Left renal pelvis (tissue), 4 donors: ENCODE data around the gene HOXC12. TPM values are rescaled to one million over a fixed set of nuclear protein-coding genes. Genes with fewer than 3 reads are reported as not detected.

Experiments
- DNase-seq, 4 donors: peaks; one replicate each; pipeline ENCODE4 v3.0.0-alpha.2; 2013; ENCODE audit warnings: low read depth in 4 of 4, low spot score in 3 of 4
- polyA plus RNA-seq, 4 donors: library from polyadenylated mRNA; unstranded; fragments of 120-200 nt; gene quantifications; one replicate each; pipeline ENCODE4 v1.2.1, GENCODE V29; 2013; ENCODE audit not compliant: insufficient read length in 4 of 4

Gene HOXC12
- polyA plus RNA-seq, 4 donors = 0.04 TPM; not detected in 3

DNA sequence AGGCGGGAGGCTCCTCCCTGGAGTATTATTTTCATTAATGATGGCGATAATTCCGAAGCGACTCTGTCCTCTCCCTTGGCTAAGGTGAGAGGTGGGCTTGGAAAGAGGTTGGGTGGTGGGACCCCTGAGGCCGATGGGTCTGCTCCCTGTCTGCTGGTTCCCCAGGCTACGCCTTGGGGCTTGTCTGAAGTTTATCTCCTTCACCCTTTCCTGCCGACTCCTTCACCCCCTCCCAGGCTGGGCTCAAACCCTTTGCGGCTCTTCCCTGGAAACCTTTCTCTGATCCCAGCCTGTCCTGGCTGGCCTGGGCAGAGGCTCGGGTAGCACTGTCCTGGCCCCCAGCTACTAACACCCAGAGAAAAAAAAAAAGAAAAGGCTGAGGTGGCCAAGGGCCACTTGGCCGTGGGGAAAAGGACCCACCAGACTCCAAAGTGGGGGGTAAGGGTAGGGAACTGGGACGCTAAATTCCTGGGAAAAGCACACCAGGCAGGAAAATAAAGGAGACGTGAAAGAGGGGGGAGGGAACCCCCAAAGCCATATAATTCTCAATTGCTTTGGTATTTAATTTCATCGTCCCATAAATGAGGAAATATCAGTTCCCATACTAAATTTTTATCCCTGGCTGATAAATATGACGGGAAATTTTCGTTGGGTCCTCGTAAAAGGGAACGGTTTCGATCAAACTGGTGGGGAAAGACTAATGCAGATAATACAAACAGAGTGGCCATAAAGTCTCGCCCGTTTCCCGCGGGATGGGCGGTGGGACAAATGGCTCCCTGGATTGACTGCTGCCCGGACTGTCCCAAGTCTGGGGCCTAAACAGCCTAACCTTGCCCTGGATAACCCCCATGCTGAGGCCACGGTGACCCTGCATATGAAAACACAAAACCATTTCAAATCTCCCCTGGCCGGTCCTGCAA, 28.2 kb downstream of the HOXC12 start:
- DNase-seq = no peak

DNA sequence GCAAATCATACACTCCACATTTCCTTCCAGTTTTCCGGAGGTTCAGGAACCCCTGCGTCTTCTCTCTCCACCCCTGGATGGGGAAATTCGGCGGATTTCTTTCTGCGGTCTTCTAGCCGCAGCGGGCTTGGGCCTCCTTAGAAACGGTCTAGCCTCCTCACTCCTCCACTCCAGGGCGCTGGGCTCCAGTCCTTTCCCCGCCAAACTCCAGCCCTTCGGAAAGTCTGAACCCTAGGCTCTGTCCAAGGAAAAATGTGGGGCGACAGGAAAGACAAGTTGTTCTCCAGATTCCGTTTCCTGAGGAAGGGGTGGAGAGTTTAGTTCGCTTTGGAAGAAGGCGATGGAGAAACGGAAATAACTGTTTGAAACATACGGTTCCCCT, 28.9 kb downstream of the HOXC12 start:
- DNase-seq = no peak

DNA sequence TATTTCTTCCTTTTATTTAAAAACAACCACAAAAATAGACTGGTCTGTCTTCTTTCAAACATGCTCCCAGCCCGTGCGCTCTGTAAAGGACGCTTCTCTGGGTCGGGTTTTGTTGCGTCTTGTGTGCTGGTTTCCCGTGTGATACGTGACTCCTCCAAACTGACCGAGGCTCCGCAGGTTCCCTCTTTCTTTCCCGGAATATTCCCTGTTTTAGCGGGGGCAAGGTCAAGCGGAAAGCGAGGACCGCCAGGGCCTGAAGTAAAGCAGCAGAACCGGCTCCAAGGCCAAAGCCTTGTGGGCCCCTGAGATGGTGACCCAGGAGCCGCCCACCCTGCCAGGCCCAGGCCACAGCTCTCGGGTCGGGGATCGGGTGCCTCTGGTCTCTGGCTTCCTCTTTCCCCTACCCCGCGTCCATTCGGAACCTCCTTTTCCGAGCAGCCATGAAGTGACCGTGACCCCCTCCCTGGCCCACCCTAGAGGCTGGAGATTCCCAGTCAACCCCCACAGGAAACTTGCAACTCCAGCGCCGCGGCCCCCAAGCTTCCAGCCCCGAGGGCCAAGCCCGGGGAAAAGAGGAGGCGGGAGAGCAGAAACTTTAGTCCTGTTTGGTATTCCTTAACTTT, 29.4 kb downstream of the HOXC12 start:
- DNase-seq = no peak

DNA sequence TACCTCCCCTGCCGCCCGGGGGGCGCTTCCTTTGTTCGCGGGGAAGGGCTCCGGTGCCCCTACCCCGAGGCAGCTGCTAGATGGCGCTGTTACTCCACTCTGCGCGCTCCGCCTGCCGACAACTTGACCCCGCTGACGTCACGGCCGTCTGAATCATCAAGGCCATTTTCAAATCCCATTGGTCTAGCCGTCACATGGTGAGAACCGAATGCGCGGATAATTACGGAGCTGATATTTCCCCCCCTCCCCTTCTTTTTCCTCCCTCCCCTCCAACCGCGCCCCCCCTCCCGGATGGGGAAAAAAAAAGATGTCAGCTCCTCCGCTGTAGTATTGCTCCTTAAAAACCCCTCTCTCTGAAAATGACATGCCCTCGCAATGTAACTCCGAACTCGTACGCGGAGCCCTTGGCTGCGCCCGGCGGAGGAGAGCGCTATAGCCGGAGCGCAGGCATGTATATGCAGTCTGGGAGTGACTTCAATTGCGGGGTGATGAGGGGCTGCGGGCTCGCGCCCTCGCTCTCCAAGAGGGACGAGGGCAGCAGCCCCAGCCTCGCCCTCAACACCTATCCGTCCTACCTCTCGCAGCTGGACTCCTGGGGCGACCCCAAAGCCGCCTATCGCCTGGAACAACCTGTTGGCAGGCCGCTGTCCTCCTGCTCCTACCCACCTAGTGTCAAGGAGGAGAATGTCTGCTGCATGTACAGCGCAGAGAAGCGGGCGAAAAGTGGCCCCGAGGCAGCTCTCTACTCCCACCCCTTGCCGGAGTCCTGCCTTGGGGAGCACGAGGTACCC, 30.4 kb downstream of the HOXC12 start, which contains the start of gene HOXC10:
TSS of gene HOXC10 (plus strand) at position 246 of the 791 bp plus-strand sequence. CDS start at position 360, 114 bp downstream.
- DNase-seq = peak; percentile 95 to 98 (median 96)

DNA sequence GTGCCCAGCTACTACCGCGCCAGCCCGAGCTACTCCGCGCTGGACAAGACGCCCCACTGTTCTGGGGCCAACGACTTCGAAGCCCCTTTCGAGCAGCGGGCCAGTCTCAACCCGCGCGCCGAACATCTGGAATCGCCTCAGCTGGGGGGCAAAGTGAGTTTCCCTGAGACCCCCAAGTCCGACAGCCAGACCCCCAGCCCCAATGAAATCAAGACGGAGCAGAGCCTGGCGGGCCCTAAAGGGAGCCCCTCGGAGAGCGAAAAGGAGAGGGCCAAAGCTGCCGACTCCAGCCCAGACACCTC, 30.9 kb downstream of the HOXC12 start:
- DNase-seq = no peak

DNA sequence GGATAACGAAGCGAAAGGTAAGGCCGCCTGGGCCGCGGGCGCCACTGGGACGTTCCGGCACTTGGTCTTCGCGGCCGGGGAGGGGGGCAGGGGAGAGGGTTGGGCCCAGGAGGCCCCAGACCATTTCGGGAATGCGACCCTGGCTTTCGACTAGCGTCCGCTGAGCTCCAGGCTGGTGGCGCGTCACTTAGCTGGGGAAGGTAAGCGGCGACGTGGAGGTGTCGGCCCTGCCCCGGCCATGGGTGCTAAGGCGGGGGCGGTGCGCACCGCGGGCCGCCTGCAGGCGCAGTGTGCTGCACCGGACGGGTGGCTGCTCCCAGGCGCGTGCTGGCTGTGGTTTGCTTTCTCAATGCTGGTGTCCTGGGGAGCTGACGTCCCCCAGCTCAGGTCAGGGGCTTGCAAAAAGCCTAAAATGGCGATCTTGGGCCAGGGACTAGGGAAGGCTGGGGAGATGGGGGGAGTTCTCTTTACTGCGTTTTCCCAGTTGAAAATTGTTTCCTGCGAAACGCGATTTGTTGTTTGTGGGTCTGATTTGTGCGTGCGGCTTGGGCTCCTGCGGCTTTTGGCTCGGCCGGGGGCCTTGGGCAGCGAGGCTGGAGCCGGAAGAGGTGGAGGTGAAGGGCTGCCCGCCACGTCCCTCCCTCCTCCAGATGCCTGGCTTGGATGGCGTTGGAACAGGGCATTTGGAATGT, 31.4 kb downstream of the HOXC12 start:
- no peak for DNase-seq

DNA sequence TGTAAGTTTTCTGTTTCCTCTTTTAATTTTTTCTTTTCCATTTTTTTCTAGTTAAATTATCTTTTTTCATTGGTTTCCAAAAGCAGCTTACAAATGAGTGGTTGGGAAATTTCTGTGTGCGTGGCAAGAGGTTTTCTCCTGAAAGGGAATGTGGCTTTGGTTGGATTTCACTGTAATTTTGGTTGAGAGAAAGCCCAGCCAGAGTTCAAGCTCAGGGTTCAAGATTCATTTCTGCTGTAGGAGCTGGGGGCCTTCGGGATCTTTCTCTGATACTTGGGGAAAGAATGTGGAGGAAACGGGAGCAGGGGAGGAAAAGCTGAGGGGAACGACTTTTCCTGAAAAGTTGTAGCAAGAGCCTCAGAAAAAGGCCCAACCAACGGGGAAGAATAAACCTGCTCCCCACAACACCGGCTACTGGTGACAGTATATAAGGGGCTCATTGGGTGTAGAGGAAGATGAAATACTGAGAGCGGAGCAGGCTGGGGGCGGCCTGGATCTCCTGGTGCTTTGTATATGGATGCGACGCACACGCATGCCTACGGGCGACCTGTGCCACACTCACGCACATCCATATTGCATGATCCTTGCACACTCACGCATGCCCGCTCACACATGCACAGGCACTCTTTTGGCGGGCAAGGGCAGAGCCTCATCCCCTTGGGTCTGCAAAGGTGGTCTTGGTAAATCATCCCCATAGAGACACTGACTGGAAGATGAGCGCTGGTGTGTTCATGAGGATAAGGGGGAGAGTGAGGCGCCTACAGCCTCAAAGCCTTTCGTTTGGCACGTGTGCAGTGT, 32.2 kb downstream of the HOXC12 start:
- DNase-seq = no peak

DNA sequence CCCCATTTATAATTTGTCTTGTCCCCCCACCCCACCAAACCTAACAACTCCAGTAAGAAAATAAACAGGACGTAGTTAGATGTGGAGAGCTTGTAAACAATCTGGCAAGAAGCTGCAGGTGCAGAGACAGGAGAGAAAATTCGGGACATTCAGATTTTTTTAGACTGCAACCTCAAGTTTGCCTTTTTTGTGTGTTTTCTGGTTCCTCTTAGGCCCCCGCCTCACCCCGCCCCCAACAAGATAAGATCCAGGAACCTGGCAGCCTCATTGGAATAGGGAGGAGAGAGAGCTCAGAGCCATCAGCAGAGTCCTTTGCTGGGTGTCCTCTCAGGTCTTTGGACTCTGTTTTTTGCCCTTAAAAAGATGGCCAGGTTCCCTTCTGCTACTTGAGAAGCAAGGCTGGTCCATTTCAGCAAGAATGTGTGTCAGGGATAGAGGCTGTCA, 33.1 kb downstream of the HOXC12 start:
- no peak for DNase-seq

DNA sequence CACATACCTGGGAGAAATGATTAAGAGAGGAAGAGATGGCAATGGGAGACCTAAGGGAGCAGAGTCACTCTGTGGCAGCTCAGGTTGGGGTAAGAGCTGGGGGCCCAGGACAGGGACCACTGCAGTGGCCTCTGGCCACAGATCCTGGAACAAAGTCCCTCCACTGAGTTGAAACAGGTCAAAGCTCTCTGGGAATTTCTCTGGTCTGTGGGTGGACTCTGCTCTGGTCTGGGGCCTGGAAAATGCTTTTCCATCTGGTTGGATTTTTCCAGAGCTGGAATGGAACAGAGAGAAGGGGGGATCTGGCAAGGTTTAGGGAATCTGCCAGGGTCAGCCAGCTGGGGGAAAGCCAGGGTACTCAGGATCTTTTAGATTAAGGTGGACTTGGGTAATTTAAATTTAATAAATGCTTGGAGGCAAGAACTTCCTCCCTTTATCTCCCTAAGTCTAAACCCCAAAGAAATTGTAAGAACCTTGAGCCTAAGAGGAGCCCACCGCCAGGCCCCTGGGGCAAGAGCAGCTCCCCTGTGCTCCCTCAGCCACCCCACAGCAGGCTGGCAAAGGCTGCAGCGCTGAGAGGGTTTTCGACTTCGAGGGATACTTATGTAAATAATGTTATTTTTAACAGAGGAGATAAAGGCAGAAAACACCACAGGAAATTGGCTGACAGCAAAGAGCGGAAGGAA, 34.0 kb downstream of the HOXC12 start:
- DNase-seq = no peak

DNA sequence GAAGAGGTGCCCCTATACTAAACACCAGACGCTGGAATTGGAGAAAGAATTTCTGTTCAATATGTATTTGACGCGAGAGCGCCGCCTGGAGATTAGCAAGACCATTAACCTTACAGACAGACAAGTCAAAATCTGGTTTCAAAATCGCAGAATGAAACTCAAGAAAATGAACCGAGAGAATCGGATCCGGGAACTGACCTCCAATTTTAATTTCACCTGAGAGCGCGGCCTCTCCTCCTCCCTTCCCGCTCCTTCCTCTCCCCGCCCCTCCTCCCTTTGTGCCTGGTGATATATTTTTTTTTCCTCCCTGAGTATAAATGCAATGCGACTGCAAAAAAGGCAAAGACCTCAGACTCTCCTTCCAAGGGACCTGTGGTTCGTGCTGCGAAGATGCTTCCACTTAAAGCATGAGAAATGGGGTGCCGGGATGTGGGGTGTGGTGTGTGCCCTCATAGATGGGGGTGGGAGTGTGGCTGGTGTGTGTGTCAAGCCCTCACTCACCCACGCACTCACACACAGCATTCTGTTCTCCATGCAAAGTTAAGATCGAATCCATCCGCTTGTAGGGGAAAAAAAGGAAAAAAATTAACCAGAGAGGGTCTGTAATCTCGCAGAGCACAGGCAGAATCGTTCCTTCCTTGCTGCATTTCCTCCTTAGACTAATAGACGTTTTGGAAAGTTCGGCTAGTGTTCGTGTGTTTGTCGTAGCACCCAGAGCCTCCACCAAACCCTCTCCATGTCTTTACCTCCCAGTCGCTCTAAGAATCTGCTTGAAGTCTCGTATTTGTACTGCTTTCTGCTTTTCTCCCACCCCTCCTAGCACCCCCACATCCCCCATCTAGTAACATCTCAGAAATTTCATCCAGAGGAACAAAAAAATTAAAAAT, 34.8 kb downstream of the HOXC12 start:
- DNase-seq = no peak

DNA sequence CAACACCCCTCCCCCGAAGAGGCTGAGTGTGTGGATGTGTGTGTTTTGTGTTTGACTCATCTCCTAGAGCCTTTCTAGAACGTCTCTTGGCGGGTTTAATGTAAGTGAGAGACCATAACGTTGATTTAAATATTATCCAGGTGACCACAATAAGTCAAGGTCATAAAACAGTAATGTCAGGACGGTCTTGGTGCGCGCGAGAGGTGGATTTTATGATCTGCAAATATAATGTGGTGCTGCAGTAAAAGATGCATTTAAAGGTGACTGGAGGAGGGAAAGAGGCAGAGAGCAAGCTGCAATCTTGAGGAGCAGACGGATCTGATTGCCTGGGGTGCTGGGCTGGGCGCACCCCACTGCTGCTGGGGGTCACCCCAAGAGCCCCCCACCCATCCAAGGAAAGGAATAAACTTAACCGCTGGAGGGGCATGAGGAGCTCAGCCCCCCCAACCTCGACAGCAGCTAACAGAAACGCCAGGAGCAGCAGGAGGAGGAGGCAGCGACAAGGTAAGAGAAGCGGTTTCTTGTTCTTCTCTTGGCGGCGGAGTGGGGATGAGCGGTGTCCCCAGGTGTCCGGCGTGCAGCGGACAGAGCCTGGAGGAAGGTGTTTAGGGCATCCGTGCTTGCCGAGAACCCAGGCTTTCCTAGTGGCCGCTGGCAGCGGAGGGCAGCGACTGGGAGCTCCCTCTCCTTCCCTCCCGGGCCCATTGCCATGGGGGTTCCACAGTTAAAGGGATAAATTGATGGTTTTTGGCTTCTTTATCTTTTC, 35.8 kb downstream of the HOXC12 start:
- DNase-seq = no peak

DNA sequence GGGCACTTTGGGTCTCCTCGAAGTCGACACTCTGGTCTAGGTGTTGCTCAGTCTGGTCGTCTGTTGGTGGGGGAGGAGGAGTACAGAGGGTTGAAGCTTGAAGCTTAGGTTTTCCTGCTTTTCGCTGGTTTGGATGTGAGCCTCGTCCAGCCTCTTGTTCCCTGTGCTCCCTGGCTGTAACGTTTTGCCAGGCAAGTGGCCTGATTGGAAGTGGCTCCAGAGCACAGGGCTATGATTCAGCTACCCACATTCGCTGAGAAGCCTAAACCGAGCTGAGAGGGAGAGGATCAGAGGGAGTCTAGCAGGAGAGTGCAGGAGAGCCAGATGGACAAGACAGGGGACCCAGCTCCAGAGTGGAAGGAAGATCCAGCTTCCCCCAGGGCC, 36.4 kb downstream of the HOXC12 start:
- DNase-seq = no peak

DNA sequence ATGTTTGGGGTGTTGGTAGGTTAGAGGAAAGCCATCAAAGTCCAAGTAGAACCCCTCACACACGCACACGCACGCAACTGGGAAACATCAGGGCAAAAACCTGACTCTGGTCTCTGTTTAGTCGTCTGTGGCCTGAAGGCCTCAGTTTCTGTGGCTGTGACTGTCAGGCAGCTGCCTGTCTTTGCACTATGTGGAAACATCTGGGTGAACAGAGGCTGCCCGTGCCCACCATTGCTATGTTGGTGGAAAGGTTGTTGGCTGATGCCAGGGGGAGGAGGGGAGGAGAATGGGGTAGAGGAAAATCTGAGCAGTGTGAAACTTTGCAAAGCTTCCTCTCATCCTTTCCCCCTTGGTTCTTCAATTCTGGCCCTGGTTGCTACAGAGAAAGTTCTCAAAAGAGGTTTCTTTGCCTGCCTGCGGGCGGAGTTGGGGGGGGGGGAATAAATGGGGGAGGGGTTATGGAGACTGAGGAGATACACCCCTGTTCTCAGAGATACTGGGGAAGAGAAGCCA, 37.7 kb downstream of the HOXC12 start:
- DNase-seq = no peak

DNA sequence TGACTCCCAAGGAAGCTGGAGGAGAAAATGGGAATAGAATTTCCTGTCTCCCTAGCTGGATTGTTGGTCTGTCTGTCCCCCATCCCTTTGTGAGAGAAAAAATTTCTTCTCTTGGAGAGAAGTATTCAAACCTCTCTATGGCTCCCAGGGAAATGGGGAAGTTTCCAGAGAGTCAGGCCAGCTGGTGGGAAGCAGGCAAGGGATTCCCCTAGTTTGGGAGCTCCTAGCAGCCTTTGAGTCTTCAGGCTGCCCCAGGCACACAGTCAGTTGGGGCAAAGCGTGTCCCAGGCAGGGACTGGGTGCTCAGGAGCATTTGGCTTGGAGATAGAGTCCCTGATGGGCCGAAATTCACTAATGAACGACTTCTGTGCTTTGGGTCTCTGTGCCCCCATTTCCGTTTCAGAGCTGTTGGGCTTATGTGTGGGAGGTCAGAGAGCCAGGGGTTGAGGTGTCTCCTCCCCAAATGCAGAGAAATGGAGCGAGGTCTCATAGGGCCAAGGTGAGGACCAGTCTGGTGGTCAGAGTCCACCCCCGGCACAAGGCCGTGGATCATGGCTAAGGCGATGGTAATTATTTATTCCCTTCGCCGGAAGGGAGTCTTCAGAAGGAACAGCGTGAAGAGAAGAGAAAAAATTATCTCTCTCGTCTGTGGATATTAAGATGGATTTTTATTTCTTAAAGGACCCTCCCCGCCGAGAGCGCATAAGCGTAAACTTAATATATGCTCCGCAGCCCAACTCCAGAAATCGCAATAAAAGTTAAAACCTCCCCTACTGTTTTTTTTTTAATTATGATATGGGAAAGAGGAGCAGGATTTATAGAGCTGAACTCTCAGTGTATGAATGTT, 38.7 kb downstream of the HOXC12 start:
- no peak for DNase-seq

DNA sequence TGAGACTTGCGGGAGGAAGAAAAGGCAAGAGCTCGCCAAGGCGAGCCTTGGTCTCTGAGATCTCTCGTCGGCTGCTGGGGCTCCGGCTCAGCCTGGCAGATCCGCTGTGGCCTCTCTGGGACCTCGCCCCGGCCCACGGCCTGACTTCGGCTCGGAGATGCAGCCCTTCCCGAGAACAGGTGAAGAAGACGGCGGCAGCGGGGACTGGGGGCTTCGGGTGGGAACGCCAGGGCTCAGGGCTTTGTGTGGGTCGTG, 39.2 kb downstream of the HOXC12 start:
- no peak for DNase-seq

DNA sequence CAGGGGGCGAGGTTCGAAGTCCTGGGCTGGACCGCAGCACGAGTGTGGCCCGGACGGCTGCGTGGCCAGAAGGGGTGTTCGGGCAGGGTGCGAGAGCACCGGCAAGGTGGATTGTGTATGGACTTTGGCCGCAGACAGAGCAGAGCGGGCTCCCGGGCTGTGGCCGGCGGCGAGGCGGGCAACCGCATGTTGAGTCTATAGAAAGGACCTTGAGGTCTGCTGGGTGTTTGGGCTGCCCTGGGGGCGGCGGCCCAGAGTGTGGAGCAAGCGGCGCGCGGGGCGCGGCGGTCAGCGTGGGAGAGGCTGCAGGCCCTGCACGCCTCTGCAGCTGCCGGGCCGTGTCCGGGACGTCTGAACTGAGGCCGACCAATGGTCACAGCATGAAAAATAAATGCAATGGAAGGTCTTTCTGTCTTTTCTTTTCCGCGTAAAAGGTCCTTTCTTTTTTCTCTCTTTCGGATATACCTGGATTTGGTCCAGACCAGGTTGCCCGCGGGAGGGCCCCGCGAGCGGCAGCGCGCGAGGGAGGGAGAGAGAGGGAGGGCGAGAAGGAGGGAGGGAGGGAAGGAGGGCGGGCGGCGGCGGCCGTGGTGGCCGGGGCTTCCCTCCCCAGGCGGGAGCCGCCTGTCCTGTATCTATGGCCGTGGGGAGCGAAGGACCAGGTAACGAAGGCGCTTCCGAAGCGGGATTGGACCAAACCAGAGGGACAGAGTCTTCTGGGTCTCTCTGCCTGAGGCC, 39.7 kb downstream of the HOXC12 start:
- no peak for DNase-seq
